Epithelial cell of proximal tubule (primary cell): ENCODE measurements around the gene KTI12. TPM values are rescaled to one million over a fixed set of nuclear protein-coding genes. Genes with fewer than 3 reads are reported as not detected.
"Not testable (repeated sequence)": the region's sequence is repeated elsewhere in the genome, so short reads cannot be mapped to it uniquely, and the experiment has no call there.

ENCODE experiments used
- DNase-seq: peaks from one replicate; pipeline ENCODE4 v3.0.0-alpha.2; 2011; ENCODE audit warnings: low read depth
- H3K4me3 ChIP-seq: 2 replicates; pipeline ENCODE4 v1.5.1; 2011; ENCODE audit warnings: low read depth, mild to moderate bottlenecking, low read length
- CTCF ChIP-seq: conservative IDR thresholded peaks from 2 replicates; pipeline ENCODE4 v1.5.1; 2012; ENCODE audit warnings: low read depth, mild to moderate bottlenecking, low read length
- total RNA-seq: library from RNA; depleted of rRNA; stranded (reverse); fragments of >200 nt; gene quantifications from 2 replicates; pipeline ENCODE4 v1.2.3, GENCODE V29; 2015

Gene KTI12, protein sequence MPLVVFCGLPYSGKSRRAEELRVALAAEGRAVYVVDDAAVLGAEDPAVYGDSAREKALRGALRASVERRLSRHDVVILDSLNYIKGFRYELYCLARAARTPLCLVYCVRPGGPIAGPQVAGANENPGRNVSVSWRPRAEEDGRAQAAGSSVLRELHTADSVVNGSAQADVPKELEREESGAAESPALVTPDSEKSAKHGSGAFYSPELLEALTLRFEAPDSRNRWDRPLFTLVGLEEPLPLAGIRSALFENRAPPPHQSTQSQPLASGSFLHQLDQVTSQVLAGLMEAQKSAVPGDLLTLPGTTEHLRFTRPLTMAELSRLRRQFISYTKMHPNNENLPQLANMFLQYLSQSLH
- 10.4 and 14.4 TPM in 2 replicates for total RNA-seq

- no peak for DNase-seq
- no peak for TF ChIP-seq CTCF
- H3K4me3 ChIP-seq, result peak within 1 kb of the TSS; percentile 89
Measured at GRCh38 chr1:52033190-52034049, at the start of gene KTI12. TSS of gene KTI12 (minus strand) at chr1:52033810. CDS start at chr1:52033761, 49 bp downstream.

GRCh38 chr1:52080014-52080415 lies 46.4 kb upstream of the KTI12 start:
- no peak for TF ChIP-seq CTCF
- no peak for DNase-seq

GRCh38 chr1:52077277-52077676 lies 43.7 kb upstream of the KTI12 start:
- not testable (repeated sequence) for H3K4me3 ChIP-seq, DNase-seq

More at GRCh38 chr1:52080014-52080415, 46.4 kb upstream of the KTI12 start:
- H3K4me3 ChIP-seq, result no peak overlapping the region

DNA sequence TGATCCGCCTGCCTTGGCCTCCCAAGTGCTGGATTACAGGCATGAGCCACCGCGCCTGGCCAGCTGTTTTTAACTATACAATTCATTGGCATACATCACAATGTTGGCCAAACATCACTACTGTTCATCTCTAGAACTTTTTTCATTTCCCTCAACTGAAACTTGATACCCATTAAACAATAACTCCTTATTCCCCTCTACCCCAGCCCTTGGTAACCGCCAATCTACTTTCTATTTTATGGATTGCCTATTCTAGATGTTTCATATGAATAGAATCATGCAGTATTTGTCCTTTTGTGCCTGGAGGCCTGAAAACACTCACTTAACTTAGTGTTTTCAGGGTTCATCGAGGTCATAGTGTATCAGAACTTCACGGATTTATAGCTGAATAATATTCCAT lies 38.7 kb upstream of the KTI12 start:
- TF ChIP-seq CTCF, result no peak
- no peak for DNase-seq
- no peak overlapping the region for H3K4me3 ChIP-seq

DNA sequence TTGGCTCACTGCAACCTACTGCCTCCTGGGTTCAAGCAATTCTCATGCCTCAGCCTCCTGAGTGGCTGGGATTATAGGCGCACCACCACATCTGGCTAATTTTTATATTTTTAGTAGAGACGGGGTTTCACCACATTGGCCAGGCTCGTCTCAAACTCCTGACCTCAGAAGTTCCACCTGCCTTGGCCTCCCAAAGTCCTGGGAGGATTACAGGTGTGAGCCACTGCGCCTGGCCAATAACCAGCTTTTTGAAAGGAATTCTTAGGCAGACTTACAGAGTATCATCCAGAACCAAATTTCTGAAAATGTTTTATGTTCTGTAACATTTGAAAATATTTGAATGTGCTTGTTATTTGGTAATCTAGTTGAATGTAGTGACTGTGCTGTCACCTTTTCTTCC lies 37.1 kb upstream of the KTI12 start:
- TF ChIP-seq CTCF, result no peak
- no peak overlapping the region for H3K4me3 ChIP-seq
- DNase-seq, result no peak

DNA sequence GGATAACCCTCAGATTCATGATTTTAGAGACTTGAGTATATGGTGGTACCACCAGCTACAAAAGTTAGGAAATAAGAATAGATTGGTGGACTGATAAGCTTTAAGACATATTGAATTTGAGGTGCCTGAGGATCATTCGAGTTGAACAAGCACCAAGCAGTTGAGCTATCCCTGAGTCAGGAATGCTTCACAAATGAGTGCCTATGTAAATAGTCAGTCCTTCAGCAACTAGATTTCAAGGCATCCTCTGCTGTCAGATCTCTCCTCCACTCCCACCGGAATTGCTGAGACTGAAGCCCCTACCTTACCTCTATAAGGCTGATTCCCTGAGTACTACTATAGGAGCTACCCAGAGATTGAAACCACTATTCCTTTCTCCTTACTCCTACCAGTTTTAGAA lies 29.6 kb upstream of the KTI12 start:
- no peak overlapping the region for H3K4me3 ChIP-seq
- TF ChIP-seq CTCF, result no peak
- DNase-seq, result no peak

DNA sequence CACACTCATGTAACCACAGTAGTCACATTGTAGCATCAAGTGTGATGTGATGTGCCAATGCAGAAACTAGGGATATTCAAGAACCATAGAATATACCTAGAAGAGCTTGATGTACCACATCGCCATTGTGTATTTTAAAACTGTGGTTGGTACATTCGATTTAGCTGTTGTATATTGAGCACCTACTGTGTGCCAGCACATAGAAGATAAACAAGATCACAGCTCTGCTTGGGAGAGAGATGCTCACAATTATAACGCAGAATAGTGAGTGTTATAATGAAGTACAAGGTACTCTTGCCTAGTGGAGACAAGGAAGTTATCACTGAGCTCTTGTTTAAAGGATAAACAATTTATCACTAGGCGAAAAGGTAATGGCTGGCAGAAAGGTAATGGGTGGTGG lies 27.2 kb upstream of the KTI12 start:
- no peak for TF ChIP-seq CTCF
- H3K4me3 ChIP-seq, result no peak overlapping the region
- DNase-seq, result no peak
